ENCODE results near the gene CLEC7A.

DNA sequence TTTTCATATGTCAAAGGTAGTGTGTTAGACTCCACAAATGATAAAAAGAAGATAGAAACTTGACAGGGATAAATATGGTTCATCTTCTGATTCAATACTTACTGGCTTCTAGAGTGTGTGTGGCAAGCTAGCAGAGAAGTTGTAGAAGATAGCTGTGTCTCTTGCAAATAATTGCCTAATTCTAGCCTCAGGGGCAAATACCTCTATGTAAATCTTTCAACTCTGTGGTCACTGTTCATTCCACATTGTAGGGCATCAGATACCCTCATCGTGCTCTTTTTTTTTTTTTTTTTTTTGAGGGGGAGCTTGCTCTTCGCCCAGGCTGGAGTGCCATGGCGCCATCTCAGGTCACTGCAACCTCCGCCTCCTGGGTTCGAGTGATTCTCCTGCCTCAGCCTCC lies 40.2 kb upstream of the CLEC7A start:
- TF ChIP-seq, protein P1, sequence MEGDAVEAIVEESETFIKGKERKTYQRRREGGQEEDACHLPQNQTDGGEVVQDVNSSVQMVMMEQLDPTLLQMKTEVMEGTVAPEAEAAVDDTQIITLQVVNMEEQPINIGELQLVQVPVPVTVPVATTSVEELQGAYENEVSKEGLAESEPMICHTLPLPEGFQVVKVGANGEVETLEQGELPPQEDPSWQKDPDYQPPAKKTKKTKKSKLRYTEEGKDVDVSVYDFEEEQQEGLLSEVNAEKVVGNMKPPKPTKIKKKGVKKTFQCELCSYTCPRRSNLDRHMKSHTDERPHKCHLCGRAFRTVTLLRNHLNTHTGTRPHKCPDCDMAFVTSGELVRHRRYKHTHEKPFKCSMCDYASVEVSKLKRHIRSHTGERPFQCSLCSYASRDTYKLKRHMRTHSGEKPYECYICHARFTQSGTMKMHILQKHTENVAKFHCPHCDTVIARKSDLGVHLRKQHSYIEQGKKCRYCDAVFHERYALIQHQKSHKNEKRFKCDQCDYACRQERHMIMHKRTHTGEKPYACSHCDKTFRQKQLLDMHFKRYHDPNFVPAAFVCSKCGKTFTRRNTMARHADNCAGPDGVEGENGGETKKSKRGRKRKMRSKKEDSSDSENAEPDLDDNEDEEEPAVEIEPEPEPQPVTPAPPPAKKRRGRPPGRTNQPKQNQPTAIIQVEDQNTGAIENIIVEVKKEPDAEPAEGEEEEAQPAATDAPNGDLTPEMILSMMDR (IDR thresholded peaks at IDR 0.05), result no peak
- TF ChIP-seq POLR2AphosphoS5 (IDR thresholded peaks at IDR 0.05) (no peak), POLR2A (IDR thresholded peaks at IDR 0.05) (no peak), EP300 (IDR thresholded peaks at IDR 0.05; ENCODE audit: low read depth) (no peak)
